Activated naive CD8-positive, alpha-beta T cell treated with anti-CD3 and anti-CD28 coated beads for 36 hours (primary cell): ENCODE measurements around the gene RAPGEF1. TPM values are rescaled to one million over a fixed set of nuclear protein-coding genes. Genes with fewer than 3 reads are reported as not detected.
A peak's percentile ranks its signal among the peaks of the same experiment; 100 is the strongest.
"Not testable (repeated sequence)": the region's sequence is repeated elsewhere in the genome, so short reads cannot be mapped to it uniquely, and the experiment has no call there.

Experiments
- DNase-seq: peaks from one replicate; pipeline ENCODE4 v3.0.0; 2021
- H3K27ac Mint-ChIP-seq: one replicate; pipeline ENCODE4 v1.8.0; 2022; ENCODE audit warnings: mild to moderate bottlenecking, moderate library complexity, mixed read lengths
- H3K27me3 Mint-ChIP-seq: one replicate; pipeline ENCODE4 v1.8.0; 2022; ENCODE audit warnings: mild to moderate bottlenecking, mixed read lengths
- H3K36me3 Mint-ChIP-seq: one replicate; pipeline ENCODE4 v1.8.0; 2021; ENCODE audit warnings: mild to moderate bottlenecking, mixed read lengths
- H3K4me1 Mint-ChIP-seq: one replicate; pipeline ENCODE4 v1.8.0; 2021; ENCODE audit warnings: mixed read lengths
- H3K4me3 Mint-ChIP-seq: one replicate; pipeline ENCODE4 v1.8.0; 2022; ENCODE audit warnings: mild to moderate bottlenecking, moderate library complexity, mixed read lengths
- H3K9me3 Mint-ChIP-seq: one replicate; pipeline ENCODE4 v1.8.0; 2022; ENCODE audit warnings: mixed read lengths
- total RNA-seq, 2 experiments: library from RNA; stranded (reverse); gene quantifications; one replicate each; pipeline ENCODE4 v1.2.3, GENCODE V29; 2021

RAPGEF1 gene
- total RNA-seq, 2 experiments from 2014 or later = 82.3 to 89.0 TPM

- H3K4me1 Mint-ChIP-seq = peaks cover 53% of the 10 kb centered on the region
- H3K27ac Mint-ChIP-seq = no peak overlapping the region
- H3K27me3 Mint-ChIP-seq = no peaks in the 10 kb centered on the region
- peaks cover 8% of the 10 kb centered on the region for H3K36me3 Mint-ChIP-seq
- DNase-seq = no peak
- no peak overlapping the region for H3K4me3 Mint-ChIP-seq
- no peaks in the 10 kb centered on the region for H3K9me3 Mint-ChIP-seq
Measured at GRCh38 chr9:131697908-131698617, 41.8 kb downstream of the RAPGEF1 start.

- no peak for DNase-seq
- no peaks in the 10 kb centered on the region for H3K27me3 Mint-ChIP-seq
- H3K27ac Mint-ChIP-seq = no peak overlapping the region
- H3K4me1 Mint-ChIP-seq = peaks cover 59% of the 10 kb centered on the region
- no peaks in the 10 kb centered on the region for H3K9me3 Mint-ChIP-seq
- H3K36me3 Mint-ChIP-seq = peaks cover 9% of the 10 kb centered on the region
- no peak overlapping the region for H3K4me3 Mint-ChIP-seq
Measured at GRCh38 chr9:131697097-131697496, 42.8 kb downstream of the RAPGEF1 start.

DNA sequence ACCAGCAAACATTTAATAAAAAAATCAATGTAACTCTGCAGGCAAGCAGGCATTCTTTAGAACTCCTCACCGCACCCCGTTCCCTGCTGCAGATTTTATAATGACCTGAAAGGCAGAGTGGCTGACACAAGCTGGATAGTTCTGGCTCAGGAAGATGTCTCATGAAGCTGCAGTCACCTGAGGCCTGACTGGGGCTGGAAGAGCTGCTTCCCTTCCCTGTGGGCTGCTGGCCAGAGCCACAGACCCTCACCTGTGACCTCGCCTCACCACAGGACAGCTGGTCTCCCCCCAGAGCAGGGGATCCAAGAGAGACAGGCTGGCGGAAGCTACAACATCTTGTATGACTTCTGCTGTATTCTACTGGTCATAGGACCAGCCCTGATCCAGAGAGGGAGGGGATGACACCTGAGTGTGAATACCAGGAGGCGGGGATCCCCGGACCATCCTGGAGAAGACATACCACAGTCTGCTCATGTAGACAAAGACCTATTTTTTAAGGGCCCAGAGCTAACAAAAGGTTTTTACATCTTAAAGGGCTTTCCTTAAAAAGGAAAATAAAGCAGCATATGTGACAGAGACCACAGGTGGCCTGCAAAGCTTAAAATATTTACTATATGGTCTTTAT is 43.9 kb downstream of the RAPGEF1 start:
- DNase-seq = no peak
- no peaks in the 10 kb centered on the region for H3K27me3 Mint-ChIP-seq
- peaks cover 66% of the 10 kb centered on the region for H3K4me1 Mint-ChIP-seq
- H3K27ac Mint-ChIP-seq = no peak overlapping the region
- H3K9me3 Mint-ChIP-seq = no peaks in the 10 kb centered on the region
- no peak overlapping the region for H3K4me3 Mint-ChIP-seq
- peaks cover 14% of the 10 kb centered on the region for H3K36me3 Mint-ChIP-seq

- Mint-ChIP-seq H3K4me3 (no peak overlapping the region), H3K36me3 (peaks cover 14% of the 10 kb centered on the region), H3K9me3 (no peaks in the 10 kb centered on the region), H3K27ac (no peak overlapping the region), H3K4me1 (peaks cover 71% of the 10 kb centered on the region), H3K27me3 (no peaks in the 10 kb centered on the region)
- DNase-seq = no peak
Measured at GRCh38 chr9:131695366-131695765, 44.5 kb downstream of the RAPGEF1 start.

DNA sequence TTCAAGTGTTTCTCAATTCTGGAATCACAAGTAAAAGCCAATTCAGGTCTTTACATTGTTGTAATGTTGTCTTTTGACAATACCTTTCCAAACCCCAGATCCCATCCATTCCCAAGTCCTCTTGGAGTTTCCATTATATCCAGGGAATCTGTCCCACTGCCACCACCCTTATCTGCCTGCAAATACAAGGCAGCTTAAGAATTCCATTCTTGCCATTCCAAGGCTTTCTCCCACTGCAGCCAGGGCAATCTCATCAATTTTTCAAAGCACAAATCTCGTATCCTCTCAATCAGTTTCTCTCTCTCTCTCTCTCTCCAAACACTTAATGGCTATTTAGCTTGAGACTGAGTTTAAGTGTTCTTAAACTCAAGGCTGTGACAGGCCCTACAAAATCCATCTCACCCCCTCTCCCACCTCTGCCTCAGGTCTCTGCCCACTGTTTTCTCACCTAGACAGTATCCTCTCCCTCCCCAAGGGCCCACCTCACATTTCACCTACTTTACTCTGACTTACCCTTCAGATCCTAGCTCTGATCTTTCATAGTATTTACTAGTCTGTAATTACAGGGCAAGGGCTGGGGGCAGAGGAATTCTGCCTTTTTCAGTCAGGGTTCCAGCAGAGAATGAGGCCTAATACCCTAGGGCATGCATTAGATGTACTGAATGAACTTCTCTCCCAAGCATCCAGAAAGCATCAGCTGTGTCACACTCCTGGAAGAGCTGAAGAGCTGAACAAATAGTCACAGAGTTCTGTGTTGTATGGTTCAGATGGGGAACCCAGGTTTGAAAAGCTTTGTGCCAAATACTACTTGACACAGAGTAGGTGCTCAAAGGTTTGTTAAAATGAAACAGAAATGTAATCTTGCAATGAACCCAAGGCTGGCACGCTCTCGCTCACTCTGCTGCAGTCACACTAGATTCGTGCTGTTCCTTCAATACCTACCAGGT is 46.0 kb downstream of the RAPGEF1 start:
- H3K4me1 Mint-ChIP-seq = peaks cover 72% of the 10 kb centered on the region
- no peaks in the 10 kb centered on the region for H3K27me3 Mint-ChIP-seq
- H3K9me3 Mint-ChIP-seq = no peaks in the 10 kb centered on the region
- H3K4me3 Mint-ChIP-seq = no peak overlapping the region
- H3K27ac Mint-ChIP-seq = no peak overlapping the region
- no peak for DNase-seq
- peaks cover 12% of the 10 kb centered on the region for H3K36me3 Mint-ChIP-seq

DNA sequence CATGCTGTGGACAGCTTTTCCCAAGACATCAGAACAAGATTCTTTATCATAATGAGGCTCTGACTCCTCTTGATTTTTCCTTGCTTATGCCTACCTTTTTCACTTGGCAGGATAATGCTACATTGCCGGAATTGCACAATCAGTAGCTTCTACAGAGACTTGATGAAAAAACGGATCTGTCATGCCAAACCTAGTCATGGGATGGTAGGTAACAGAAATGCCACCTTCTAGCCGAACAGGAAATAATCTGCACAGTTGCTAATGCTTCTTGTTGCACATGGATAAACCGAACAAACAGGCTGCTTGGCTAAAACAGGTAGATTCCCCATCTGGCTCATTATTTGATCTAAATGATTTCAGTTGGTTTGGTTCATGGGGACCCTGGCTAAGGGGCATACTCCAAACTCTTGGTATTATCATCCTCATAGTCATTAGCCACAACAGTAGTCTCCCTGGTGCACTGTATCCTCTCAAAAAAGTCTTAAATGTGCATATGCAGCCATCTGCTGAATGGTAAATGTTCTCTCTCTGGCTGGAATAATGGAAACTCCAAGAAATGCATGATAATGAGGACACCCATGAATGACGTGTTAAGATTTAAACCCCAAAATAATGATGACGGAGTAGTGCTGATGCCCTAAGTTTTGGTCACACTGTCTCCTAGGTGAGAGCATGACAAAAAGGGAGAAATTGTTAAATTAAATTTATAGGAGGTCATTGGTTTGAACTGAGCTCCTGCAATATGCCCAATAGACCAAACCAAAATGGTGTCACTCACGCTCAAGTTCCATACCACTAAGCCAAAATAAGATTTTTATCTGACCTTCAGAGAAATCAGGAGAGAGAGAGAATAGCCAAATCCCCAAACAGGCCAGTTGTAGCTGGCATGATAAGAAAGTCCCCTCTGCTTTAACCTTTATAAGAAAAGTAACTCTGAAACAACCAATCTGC is 47.0 kb downstream of the RAPGEF1 start:
- Mint-ChIP-seq H3K4me3 (no peak overlapping the region), H3K27ac (no peak overlapping the region), H3K27me3 (no peaks in the 10 kb centered on the region), H3K36me3 (peaks cover 13% of the 10 kb centered on the region), H3K4me1 (peaks cover 73% of the 10 kb centered on the region), H3K9me3 (no peaks in the 10 kb centered on the region)
- no peak for DNase-seq

DNA sequence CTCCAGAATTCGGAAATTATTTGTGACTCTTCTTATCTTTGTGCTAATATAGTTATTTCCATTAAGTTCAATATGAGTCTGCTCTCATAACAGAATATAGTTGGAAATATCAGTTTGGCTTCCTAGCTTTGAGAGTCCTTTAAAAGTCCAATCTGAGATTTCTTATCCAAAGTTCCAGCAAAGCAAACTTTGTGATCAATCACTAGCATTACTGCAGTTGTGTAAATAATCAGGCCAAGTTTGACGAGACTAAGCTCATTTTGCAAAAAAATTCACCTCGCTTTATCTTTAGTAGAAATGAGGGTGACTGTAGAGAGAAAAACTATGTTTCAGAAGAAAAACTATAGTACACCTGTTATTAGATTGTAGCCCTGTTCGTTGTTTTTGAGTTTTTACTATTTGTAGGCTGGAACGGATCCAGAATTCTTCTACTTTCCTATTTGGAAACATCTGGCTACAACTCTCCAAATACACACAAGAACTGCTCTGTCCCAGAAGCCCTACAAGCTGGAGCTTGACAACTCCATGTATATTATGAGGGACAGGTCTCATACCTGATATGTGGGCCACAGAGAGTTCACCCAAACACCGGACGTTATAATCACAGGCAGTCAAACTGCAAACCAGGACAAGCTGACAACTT is 47.8 kb downstream of the RAPGEF1 start:
- H3K9me3 Mint-ChIP-seq = no peaks in the 10 kb centered on the region
- peaks cover 75% of the 10 kb centered on the region for H3K4me1 Mint-ChIP-seq
- DNase-seq = no peak
- H3K36me3 Mint-ChIP-seq = peaks cover 13% of the 10 kb centered on the region
- H3K27ac Mint-ChIP-seq = peak overlapping the region; percentile 10
- no peaks in the 10 kb centered on the region for H3K27me3 Mint-ChIP-seq
- H3K4me3 Mint-ChIP-seq = peak overlapping the region; percentile 40

DNA sequence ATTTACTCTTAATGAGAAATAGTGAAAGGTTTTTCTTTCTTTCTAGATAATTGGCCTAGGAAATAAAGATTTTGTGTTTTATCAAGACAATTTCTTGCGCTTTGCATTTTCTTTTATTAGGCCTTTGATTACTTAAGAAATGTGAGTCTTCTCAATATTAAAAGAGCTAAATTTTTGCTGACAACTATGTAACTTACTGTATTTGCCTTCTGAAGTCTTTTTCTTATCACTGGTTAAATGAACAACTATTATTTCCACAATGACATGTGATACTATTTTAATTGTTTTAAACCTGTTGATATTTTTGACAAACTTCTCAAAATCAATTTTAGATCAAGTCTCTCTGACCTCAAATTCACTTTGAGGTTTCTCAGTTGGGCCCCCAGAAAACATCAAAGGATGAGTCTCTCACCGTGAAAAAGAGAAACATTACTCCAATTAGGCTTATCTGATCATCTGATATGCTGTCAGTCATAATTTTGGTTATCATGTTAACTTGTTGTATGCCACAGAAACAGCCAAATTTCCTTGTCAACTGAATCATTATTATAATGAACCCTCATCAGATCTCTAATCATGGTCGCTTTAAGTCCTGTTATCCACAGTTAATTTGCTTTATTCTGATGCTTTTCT is 48.8 kb downstream of the RAPGEF1 start:
- H3K27me3 Mint-ChIP-seq = no peaks in the 10 kb centered on the region
- H3K36me3 Mint-ChIP-seq = peaks cover 13% of the 10 kb centered on the region
- peak overlapping the region; percentile 50 for H3K4me3 Mint-ChIP-seq
- peak overlapping the region; percentile 40 for H3K27ac Mint-ChIP-seq
- peaks cover 75% of the 10 kb centered on the region for H3K4me1 Mint-ChIP-seq
- no peaks in the 10 kb centered on the region for H3K9me3 Mint-ChIP-seq
- no peak for DNase-seq

DNA sequence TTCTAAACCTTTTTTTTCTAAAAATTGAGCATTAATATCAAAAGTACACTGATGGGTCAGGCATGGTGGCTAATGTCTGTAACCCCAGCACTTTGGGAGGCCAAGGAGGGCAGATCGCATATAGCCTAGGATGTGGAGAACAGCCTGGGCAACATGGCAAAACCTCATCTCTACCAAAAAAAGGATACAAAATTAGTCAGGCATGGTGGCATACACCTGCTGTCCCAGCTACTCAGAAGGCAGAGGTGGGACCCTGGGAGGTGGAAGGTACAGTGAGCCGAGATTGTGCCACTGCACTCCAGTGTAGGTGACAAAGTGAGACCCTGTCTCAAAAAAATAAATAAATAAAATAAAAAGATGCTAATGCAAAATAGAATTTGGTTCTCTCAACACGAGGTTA is 49.4 kb downstream of the RAPGEF1 start:
- H3K9me3 Mint-ChIP-seq = no peaks in the 10 kb centered on the region
- H3K27me3 Mint-ChIP-seq = no peaks in the 10 kb centered on the region
- no peak overlapping the region for H3K27ac Mint-ChIP-seq
- peaks cover 11% of the 10 kb centered on the region for H3K36me3 Mint-ChIP-seq
- no peak for DNase-seq
- H3K4me3 Mint-ChIP-seq = no peak overlapping the region
- peaks cover 71% of the 10 kb centered on the region for H3K4me1 Mint-ChIP-seq

- no peak for DNase-seq
- Mint-ChIP-seq H3K9me3 (no peaks in the 10 kb centered on the region), H3K36me3 (peaks cover 19% of the 10 kb centered on the region), H3K4me1 (peaks cover 60% of the 10 kb centered on the region), H3K27ac (no peak overlapping the region), H3K27me3 (no peaks in the 10 kb centered on the region), H3K4me3 (no peak overlapping the region)
Measured at GRCh38 chr9:131688377-131688776, 51.5 kb downstream of the RAPGEF1 start.

GRCh38 chr9:131685753-131686706 is 53.8 kb downstream of the RAPGEF1 start:
- DNase-seq = no peak
- Mint-ChIP-seq H3K4me3 (no peak overlapping the region), H3K36me3 (peaks cover 12% of the 10 kb centered on the region), H3K9me3 (no peaks in the 10 kb centered on the region), H3K4me1 (peaks cover 46% of the 10 kb centered on the region), H3K27ac (no peak overlapping the region), H3K27me3 (no peaks in the 10 kb centered on the region)

- not testable (repeated sequence) for H3K4me3 Mint-ChIP-seq, H3K9me3 Mint-ChIP-seq, H3K27me3 Mint-ChIP-seq, DNase-seq, H3K27ac Mint-ChIP-seq
- Mint-ChIP-seq H3K36me3 (peaks cover 11% of the 10 kb centered on the region), H3K4me1 (peaks cover 53% of the 10 kb centered on the region)
Measured at GRCh38 chr9:131683094-131683493, 56.8 kb downstream of the RAPGEF1 start.

GRCh38 chr9:131682261-131682660 is 57.6 kb downstream of the RAPGEF1 start:
- H3K9me3 Mint-ChIP-seq = no peaks in the 10 kb centered on the region
- DNase-seq = no peak
- no peaks in the 10 kb centered on the region for H3K27me3 Mint-ChIP-seq
- no peak overlapping the region for H3K4me3 Mint-ChIP-seq
- H3K4me1 Mint-ChIP-seq = peaks cover 54% of the 10 kb centered on the region
- peaks cover 11% of the 10 kb centered on the region for H3K36me3 Mint-ChIP-seq
- H3K27ac Mint-ChIP-seq = no peak overlapping the region
